CD4-positive, alpha-beta T cell treated with Interleukin-21 for 1 hour (primary cell): Measurements from ENCODE around the gene ORC3.
"Not testable (repeated sequence)": the region's sequence is repeated elsewhere in the genome, so short reads cannot be mapped to it uniquely, and the experiment has no call there.

ENCODE experiments used
- DNase-seq: peaks from one replicate; pipeline ENCODE4 v3.0.0-alpha.2; 2020

ORC3 gene

GRCh38 chr6:87700397-87701343 is 110.7 kb downstream of the ORC3 start:
- DNase-seq = peak; percentile 57

DNA sequence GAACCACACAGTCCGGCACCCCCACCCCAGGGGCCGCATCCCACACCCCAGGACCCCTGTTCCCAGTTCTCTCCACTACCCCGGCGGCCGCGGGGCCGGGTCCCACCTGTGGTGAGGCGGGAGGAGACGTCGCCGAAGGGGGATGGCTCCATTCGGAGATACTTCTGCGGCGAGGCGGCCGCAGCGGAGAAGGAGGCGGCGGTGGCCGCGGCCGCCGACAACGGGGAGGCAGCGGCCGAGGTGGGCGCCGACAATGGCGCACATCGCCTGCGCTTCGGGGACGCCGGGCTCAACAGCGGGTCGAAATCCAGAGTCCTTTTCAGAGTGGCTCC is 111.4 kb downstream of the ORC3 start:
- DNase-seq = no peak

- peak; percentile 98 for DNase-seq
These were observed 112.0 kb downstream of the ORC3 start, which contains the start of gene AKIRIN2 for GRCh38 chr6:87701676-87702588. Gene AKIRIN2 (minus strand): TSS chr6:87702233. CDS start chr6:87701684, 549 bp downstream.

DNA sequence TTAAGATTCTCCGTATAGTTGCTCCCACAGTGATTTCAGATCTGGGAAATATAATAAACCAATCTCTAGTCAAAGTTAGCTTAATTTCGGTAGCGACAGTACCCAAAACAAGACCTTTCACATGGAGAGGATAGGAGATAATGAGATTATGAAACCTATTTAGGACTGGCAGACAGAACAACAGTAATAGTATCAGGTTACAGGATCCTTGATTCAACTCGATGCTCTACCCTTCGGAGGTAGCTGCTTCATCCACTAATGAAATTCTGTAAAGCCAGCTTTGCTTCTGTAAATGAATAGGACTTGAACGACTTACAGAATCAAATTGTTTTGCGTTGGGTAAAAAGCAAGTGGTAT is 112.6 kb downstream of the ORC3 start:
- DNase-seq = no peak

DNA sequence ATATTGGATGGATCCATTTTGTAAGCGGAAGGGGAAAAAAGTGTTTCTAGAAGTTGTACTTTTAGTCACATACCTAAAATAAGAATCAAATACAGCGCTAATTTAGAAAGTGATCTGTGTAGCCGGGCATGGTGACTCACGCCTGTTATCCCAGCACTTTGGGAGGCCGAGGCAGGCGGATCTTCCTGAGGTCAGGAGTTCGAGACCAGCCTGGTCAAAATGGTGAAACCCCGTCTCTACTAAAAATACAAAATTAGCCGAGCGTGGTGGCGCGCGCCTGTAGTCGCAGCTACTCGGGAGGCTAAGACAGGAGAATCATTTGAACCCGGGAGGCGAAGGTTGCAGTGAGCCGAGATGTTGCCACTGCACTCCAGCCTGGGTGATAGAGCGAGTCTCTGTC is 113.1 kb downstream of the ORC3 start:
- DNase-seq = not testable (repeated sequence)

DNA sequence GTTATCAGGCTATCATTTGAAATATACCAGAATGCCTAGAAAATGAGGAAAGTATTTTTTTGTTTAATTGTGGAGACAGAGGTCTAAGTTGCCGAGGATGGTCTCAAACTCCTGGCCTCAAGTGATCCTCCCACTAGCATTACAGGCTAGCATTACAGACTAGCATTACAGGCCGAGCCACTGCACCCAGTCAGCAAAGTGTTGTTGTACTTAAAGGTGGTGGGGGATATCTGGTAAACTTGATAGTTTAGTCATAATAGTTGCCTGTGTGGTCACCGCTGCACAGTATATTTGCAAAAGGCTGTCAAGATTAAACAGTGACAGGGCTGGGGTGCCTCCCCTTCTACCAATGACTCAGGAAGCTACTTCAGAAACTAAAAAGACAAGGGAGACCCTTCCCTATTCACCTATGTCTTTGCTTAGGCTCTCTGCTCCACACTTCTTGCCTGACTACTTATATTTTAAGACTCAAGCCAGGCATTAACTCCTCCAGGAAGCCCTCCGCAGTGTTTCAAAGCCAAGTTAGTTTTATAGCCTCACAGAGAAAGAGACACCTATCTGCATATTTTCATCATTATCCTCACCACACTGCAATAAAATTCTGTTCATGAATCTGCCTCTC is 115.2 kb downstream of the ORC3 start:
- no peak for DNase-seq

DNA sequence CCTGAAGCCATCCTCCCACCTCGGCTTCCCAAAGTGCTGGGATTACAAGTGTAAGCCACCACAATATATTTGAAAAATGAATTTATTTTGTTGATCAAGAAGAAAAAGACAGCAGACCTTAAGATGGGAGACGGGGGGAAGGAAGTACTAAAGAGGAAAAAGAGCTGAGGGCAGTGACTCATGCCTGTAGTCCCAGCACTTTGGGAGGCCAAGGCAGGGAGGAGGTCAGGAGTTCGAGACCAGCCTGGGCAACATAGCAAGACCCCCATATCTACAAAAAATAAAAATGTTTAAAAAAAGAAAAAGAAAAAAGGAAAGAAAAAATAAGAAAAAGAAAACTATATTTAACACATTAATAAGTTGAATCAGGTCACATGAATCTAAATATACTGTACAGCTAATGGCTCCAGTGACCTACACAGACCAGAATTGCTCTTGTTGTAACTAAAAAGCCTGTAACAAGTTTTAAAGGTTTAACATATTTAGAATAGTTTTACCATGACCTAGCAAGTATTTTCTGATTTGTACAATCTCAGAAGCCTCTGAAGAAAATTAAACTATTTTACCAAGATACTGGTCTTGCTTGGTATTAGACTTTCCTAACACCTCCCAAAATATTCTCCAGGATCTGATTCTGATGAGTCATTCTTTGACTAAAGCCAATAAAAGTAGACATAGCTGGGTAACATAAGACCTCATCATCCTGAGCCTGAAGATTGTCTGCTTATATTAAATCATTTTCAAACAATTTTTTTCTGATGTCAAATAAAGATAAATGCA is 116.4 kb downstream of the ORC3 start:
- no peak for DNase-seq

DNA sequence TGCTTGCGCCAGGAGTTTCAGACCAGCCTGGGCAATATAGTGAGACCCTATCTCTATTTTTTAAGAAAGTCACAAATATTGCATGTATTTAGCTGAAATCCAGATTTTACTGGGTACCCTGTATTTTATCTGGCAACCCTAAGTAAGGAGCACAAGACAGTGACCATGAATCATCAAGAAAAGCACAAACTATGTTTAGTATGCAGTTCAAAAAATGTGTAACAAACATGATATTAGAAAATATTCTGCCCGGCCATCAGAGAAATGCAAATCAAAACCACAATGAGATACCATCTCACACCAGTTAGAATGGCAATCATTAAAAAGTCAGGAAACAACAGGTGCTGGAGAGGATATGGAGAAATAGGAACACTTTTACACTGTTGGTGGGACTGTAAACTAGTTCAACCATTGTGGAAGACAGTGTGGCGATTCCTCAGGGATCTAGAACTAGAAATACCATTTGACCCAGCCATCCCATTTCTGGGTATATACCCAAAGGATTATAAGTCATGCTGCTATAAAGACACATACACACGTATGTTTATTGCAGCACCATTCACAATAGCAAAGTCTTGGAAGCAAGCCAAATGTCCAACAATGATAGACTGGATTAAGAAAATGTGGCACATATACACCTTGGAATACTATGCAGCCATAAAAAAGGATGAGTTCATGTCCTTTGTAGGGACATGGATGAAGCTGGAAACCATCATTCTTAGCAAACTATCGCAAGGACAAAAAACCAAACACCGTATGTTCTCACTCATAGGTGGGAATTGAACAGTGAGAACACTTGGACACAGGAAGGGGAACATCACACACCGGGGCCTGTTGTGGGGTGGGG is 118.9 kb downstream of the ORC3 start:
- not testable (repeated sequence) for DNase-seq

- DNase-seq = no peak
These were observed 120.2 kb downstream of the ORC3 start for GRCh38 chr6:87710090-87710489.

DNA sequence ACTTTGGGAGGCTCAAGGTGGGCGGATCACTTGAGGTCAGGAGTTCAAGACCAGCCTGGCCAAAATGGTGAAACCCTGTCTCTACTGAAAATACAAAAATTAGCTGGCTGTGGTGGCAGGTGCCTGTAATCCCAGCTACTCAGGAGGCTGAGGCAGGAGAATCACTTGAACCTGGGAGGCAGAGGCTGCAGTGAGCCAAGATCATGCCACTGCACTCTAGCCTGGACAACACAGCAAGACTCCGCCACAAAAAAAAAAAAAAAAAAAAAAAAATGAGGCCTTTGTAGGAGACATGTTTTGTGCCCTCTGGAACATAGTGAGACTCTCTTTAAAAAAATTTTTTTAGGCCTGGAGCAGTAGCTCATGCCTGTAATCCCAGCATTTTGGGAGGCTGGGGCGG is 122.8 kb downstream of the ORC3 start:
- DNase-seq = not testable (repeated sequence)

DNA sequence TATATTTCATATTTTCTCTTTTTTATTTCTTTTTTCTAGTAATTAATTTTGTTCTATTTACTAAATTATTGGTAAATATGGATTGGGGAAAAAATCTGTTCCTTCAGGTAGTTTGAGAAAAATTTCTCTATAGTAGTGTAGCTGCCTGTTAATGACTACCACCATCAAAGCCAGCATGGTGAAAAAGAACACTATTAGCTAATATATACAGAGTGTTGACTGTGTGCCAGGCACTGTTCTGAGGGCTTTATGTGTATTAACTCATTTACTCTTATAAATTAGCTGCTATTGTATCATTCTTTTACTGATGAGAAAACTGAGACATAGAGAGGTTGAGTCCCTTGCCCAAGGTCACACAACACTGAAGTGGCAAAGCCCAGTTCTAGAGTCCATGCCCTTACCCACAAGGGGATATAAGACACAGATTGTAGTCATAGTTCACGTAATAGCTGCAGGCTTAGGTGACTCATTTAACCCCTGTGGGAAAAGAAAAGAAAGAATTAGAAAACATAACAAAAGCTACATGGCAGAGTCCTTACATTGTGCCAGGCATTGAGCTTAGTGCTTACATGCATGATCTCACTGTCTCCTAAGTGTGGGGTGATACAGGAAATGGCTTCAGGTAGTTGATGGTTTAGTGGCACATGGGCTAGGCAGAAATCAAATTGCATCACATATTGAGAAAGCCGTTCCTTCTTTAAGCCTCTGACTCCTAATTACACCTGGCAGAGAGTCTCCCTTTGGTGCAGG is 124.3 kb downstream of the ORC3 start:
- no peak for DNase-seq
